Measurements from ENCODE around the gene GADD45GIP1.

Gene GADD45GIP1

DNA sequence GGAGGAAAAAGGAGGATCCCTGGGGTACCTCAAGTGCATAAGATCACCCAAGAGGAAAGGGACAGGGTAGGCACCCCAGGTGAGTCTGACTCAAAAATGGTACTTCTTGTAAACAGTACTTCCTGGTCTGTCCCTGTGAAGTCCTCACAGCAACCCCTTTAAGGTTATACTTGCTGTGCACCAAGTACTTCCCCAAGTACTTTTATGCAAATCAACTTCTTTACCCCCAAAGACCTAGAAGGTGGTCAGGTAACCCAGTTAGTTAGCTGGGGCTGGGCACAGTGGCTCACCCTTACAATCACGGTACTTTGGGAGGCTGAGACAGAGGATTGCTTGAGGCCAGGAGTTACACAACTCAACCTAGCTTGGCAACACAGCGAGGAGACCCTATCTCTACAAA, 16.1 kb downstream of the GADD45GIP1 start:
- peak overlapping the region; percentile 14 for H3K27ac ChIP-seq
- TF ChIP-seq, protein P1, sequence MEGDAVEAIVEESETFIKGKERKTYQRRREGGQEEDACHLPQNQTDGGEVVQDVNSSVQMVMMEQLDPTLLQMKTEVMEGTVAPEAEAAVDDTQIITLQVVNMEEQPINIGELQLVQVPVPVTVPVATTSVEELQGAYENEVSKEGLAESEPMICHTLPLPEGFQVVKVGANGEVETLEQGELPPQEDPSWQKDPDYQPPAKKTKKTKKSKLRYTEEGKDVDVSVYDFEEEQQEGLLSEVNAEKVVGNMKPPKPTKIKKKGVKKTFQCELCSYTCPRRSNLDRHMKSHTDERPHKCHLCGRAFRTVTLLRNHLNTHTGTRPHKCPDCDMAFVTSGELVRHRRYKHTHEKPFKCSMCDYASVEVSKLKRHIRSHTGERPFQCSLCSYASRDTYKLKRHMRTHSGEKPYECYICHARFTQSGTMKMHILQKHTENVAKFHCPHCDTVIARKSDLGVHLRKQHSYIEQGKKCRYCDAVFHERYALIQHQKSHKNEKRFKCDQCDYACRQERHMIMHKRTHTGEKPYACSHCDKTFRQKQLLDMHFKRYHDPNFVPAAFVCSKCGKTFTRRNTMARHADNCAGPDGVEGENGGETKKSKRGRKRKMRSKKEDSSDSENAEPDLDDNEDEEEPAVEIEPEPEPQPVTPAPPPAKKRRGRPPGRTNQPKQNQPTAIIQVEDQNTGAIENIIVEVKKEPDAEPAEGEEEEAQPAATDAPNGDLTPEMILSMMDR (conservative IDR thresholded peaks at IDR 0.05), result no peak
- no peak for TF ChIP-seq ZFX (IDR thresholded peaks at IDR 0.05)

DNA sequence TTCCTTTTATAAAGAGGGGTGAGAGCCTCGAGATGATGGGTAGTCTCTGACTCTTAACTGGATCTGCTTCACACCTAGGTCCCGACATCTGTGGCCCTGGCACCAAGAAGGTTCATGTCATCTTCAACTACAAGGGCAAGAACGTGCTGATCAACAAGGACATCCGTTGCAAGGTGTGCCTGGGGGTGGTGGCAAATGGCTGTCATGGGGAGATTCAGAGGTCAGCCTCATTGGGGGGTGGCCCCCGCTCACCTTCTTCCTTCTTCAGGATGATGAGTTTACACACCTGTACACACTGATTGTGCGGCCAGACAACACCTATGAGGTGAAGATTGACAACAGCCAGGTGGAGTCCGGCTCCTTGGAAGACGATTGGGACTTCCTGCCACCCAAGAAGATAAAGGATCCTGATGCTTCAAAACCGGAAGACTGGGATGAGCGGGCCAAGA, 17.0 kb downstream of the GADD45GIP1 start:
- H3K27ac ChIP-seq, result peak overlapping the region; percentile 14
- TF ChIP-seq, protein P1 (conservative IDR thresholded peaks at IDR 0.05), result no peak
- no peak for TF ChIP-seq ZFX (IDR thresholded peaks at IDR 0.05)

DNA sequence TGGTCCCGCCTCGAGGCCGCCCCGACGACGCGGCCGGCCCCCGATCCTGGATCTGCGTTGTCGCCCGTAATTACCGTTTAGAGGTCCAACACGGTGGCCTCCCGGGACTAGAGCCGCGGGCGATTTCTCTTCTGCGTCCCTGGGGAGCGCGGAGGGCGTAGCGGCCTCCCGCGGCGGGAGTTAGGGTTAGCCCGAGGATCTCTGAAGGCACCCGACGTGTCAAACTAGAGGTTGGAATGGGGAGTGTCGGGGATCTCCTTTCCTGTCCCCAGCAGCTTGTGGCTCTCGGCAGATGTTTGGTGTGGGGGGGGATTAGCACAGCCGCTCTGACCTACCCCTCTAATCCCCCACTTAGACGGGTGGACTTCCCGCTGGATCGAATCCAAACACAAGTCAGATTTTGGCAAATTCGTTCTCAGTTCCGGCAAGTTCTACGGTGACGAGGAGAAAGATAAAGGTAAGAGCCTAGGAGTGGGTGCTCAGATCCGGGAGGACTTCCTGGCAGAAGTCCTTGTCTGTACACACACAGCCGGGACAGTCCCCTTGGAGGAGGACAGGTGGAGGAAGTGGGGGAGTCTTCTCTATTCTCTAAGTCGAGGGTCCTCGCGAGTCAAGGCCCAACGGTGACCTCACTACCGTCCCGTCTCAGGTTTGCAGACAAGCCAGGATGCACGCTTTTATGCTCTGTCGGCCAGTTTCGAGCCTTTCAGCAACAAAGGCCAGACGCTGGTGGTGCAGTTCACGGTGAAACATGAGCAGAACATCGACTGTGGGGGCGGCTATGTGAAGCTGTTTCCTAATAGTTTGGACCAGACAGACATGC, 18.0 kb downstream of the GADD45GIP1 start:
- H3K27ac ChIP-seq, result peak overlapping the region; percentile 95
- TF ChIP-seq ZFX (IDR thresholded peaks at IDR 0.05), result peak; percentile 65; the same call in 1 of the 2 replicates
- TF ChIP-seq, protein P1 (conservative IDR thresholded peaks at IDR 0.05), result no peak

DNA sequence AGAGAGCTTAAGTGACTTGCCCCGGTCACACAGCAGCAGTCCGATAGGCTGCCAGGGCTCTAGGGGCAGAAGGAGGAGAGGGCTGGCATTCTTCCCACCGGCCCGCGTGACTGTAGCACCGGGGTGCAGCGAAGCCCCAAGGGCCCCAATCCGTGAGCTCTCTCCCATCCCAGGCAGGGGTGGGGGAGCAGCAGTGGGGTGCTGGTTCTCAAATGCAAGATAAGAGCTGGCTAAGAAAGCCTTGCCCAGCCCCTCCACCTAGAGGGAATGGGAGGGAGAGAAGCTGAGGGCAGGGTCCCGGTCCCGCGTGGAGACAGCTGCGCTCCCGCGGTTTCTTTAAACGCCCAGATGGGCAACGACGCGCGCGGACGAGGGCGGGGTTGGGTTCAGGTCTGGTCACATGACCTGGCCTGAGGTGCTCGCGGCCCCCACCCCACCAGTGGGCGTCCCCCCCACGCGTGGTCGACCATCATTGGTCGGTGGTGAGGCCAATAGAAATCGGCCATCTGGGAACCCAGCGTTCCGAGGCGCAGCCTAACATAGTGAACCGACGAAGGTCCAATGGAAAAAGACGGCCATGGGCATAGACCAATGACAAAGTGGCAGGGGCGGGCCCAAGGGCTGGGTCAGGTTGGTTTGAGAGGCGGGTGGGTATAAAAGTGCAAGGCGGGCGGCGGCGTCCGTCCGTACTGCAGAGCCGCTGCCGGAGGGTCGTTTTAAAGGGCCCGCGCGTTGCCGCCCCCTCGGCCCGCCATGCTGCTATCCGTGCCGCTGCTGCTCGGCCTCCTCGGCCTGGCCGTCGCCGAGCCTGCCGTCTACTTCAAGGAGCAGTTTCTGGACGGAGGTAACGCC, 18.9 kb downstream of the GADD45GIP1 start, which contains the start of gene CALR:
Gene CALR (plus strand): TSS at position 683 of the 852 bp plus-strand sequence. CDS start 71 bp downstream, at position 754.
- peak within 1 kb of the TSS; percentile 95 for H3K27ac ChIP-seq
- TF ChIP-seq, protein P1 (conservative IDR thresholded peaks at IDR 0.05), result no peak
- no peak for TF ChIP-seq ZFX (IDR thresholded peaks at IDR 0.05)

DNA sequence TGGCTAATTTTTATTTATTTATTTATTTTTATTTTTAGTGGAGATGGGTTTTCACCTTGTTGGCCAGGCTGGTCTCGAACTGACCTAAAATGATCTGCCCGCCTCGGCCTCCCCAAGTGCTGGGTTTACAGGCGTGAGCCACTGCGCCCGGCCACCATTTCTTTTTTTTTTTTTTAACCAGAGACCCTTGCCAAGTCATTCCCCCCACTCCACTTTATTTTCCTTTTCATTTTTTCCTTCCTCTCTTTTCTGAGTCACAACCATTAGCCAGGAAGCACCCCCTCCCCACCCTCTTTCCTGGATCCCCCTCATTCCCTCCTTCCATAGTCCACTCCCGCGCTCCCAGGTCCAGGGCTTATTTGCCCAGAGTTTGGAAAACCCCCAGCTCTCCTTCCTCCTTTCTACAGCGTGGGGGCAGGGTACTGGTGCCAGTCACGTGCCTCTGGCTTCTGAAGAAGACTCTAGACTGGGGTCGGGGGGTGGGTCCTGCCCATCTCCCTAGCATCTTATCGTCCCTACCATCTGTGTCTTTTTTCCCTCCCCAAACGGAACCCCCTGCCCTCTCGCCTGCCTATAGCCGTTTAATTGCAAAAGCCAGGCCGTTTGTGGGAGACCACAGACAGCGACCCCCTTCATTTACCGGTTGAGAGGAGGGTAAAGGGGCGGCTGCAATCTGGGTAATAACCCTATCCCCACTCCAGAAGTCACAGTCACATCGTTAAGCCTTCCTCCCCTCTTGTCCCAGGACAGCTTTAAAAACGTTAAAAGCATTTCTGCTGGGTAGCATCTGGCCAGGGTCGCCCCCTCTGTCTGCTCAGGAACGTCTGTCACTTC, 19.7 kb downstream of the GADD45GIP1 start:
- TF ChIP-seq ZFX (IDR thresholded peaks at IDR 0.05), result no peak
- TF ChIP-seq, protein P1 (conservative IDR thresholded peaks at IDR 0.05), result no peak
- peak overlapping the region; percentile 95 for H3K27ac ChIP-seq

DNA sequence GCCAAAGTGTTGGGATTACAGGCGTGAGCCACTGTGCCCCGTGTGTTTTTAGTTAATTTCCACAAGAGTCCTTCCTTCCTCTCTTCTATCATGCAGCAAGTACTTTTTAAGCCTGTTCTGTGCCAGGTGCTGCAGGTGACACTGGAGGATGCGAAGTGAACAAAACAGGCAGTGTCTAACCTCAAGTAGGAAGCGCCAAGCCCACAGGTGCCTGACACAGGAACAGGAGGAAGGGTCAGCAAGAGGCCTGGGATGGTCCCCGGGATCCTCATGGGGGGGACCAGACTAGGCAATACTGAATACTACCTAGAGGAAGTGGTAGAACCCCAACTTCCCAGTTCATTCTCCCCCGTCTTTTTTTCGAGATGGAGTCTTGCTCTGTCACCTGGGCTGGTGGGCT, 20.4 kb downstream of the GADD45GIP1 start:
- no peak overlapping the region; the same call in 1 of the 2 replicates for H3K27ac ChIP-seq

More for the DNA sequence above, 20.4 kb downstream of the GADD45GIP1 start:
- TF ChIP-seq, protein P1 (conservative IDR thresholded peaks at IDR 0.05), result no peak
- no peak for TF ChIP-seq ZFX (IDR thresholded peaks at IDR 0.05)
